K562 (cell line): ENCODE data around the gene KIF26B. TPM values are rescaled to one million over a fixed set of nuclear protein-coding genes. Genes with fewer than 3 reads are reported as not detected.

Experiments used
- ATAC-seq: fragments of 200-7000 bp; cut with Tn5 transposase; 3 replicates; pipeline ENCODE4 v1.9.1; 2020; ENCODE audit warnings: moderate library complexity
- BruUV-seq: library from RNA; stranded (reverse); fragments of 400-500 nt; replicated peaks from 2 replicates; lab custom pipeline; 2021; lab: Mats Ljungman, UMichigan
- CTCF ChIA-PET: fragments of 300-600 bp; formaldehyde crosslinking; extraction: SDS; loops from one replicate; lab custom pipeline; 2021; ENCODE audit warnings: low intra/inter-chr PET ratio; lab: Yijun Ruan, JAX
- POLR2A ChIA-PET: fragments of 300-600, 350-650 bp; sonication (Branson Sonifier 250); formaldehyde crosslinking; extraction: SDS; loops from one replicate; lab custom pipeline; 2021; ENCODE audit warnings: antibody characterized with exemption, inconsistent platforms; lab: Yijun Ruan, JAX
- DNase-seq, 4 experiments: peaks; one replicate each; pipeline versions ENCODE4 v3.0.0 to v3.0.0-alpha.2; 2011 to 2018; ENCODE audit warnings: low spot score in 3 of 4, mixed read lengths in 3 of 4; ENCODE audit errors: extremely low read depth in 1 of 4
- FAIRE-seq: peaks from 2 replicates; lab custom pipeline; 2011; peaks lifted over from hg19 to GRCh38; lab: Jason Lieb, UNC
- H2AFZ ChIP-seq: 2 replicates; pipeline ENCODE4 v1.6.0; 2011; ENCODE audit warnings: low read depth, low read length, control low read depth, inconsistent platforms
- H3K27ac ChIP-seq: fragments of 200-600 bp; 3 replicates; pipeline ENCODE4 v1.8.0; 2011; ENCODE audit warnings: low read depth, mild to moderate bottlenecking, control low read depth, inconsistent platforms, low read length, moderate library complexity, mixed read lengths; ENCODE audit errors: extremely low read depth
- H3K27me3 ChIP-seq, 2 experiments: fragments of 300-600 bp in 1 of 2; 2 replicates in 1 of 2; 3 replicates in 1 of 2; pipeline versions ENCODE4 v1.6.0 to v1.8.0; 2011; ENCODE audit warnings: inconsistent platforms in 2 of 2, low read length in 2 of 2, mild to moderate bottlenecking in 1 of 2, mixed read lengths in 1 of 2, moderate library complexity in 1 of 2; ENCODE audit not compliant: control insufficient read depth in 2 of 2, insufficient read depth in 2 of 2
- H3K36me3 ChIP-seq: fragments of 300-600 bp; 3 replicates; pipeline ENCODE4 v1.8.0; 2011; ENCODE audit warnings: mild to moderate bottlenecking, low read length, inconsistent platforms; ENCODE audit not compliant: control insufficient read depth, insufficient read depth
- H3K4me1 ChIP-seq, 2 experiments: fragments of 200-600 bp in 1 of 2; replicated peaks in 1 of 2; 2 replicates in 1 of 2; 3 replicates in 1 of 2; pipeline versions ENCODE4 v1.5.1 to v1.8.0; 2011; ENCODE audit warnings: inconsistent platforms in 2 of 2, low read length in 2 of 2, mild to moderate bottlenecking in 1 of 2, mixed read lengths in 1 of 2, moderate library complexity in 1 of 2; ENCODE audit not compliant: control insufficient read depth in 2 of 2, insufficient read depth in 2 of 2
- H3K4me2 ChIP-seq: 2 replicates; pipeline ENCODE4 v1.6.1; 2011; ENCODE audit warnings: low read length, control low read depth, inconsistent platforms, mixed read lengths; ENCODE audit not compliant: insufficient read depth
- H3K4me3 ChIP-seq: fragments of 200-600 bp; sonication (generic), shearing (Covaris generic); 2 replicates; pipeline ENCODE4 v1.5.1; 2016; ENCODE audit warnings: control low read depth, inconsistent platforms
- H3K79me2 ChIP-seq: fragments of 200-600 bp; 3 replicates; pipeline ENCODE4 v1.8.0; 2011; ENCODE audit warnings: low read length, inconsistent platforms; ENCODE audit not compliant: control insufficient read depth, insufficient read depth
- H3K9ac ChIP-seq, 2 experiments: 2 replicates each; pipeline versions ENCODE4 v1.6.0 to v1.6.1; 2011; ENCODE audit warnings: low read depth in 2 of 2, low read length in 2 of 2, control low read depth in 1 of 2, inconsistent platforms in 1 of 2, mild to moderate bottlenecking in 1 of 2, mixed read lengths in 1 of 2; ENCODE audit not compliant: insufficient read depth in 1 of 2
- H3K9me1 ChIP-seq: one replicate; pipeline ENCODE4 v1.6.0; 2011; ENCODE audit warnings: inconsistent platforms, mild to moderate bottlenecking, low read length, moderate library complexity; ENCODE audit not compliant: control insufficient read depth, insufficient read depth
- H3K9me3 ChIP-seq: replicated peaks from 2 replicates; pipeline ENCODE4 v1.5.1; 2011; ENCODE audit warnings: low read depth, low read length, inconsistent platforms; ENCODE audit not compliant: control insufficient read depth, insufficient read depth
- H4K20me1 ChIP-seq: replicated peaks from 2 replicates; pipeline ENCODE4 v1.6.1; 2011; ENCODE audit warnings: low read length, inconsistent platforms, mixed read lengths; ENCODE audit not compliant: control insufficient read depth, insufficient read depth
- BRCA1 ChIP-seq, 2 experiments: fragments of 450-650 bp in 1 of 2; sonication (generic) in 1 of 2; formaldehyde crosslinking in 1 of 2; IDR thresholded peaks; 2 replicates each; pipeline versions ENCODE4 v1.5.0 to v1.6.1; 2017 to 2020; ENCODE audit warnings: mild to moderate bottlenecking in 1 of 2, missing genetic modification reagents in 1 of 2
- CREB1 ChIP-seq, 2 experiments: sonication (generic) in 1 of 2; formaldehyde crosslinking in 1 of 2; IDR thresholded peaks; 2 replicates each; pipeline versions ENCODE4 v1.6.1 to v1.8.0; 2012 to 2022; ENCODE audit warnings: inconsistent platforms in 1 of 2, mild to moderate bottlenecking in 1 of 2, missing genetic modification reagents in 1 of 2, moderate library complexity in 1 of 2
- FOXA1 ChIP-seq: fragments of 450-650 bp; IDR thresholded peaks from 2 replicates; pipeline ENCODE4 v1.6.1; 2016; ENCODE audit warnings: mild to moderate bottlenecking, borderline replicate concordance
- MYNN ChIP-seq, 2 experiments: sonication (generic); formaldehyde crosslinking in 1 of 2; IDR thresholded peaks; 2 replicates each; pipeline versions ENCODE4 v1.5.0 to v1.6.1; 2016 to 2020; ENCODE audit warnings: antibody characterized with exemption in 1 of 2, missing genetic modification reagents in 1 of 2
- NR1H2 ChIP-seq: sonication (generic); formaldehyde crosslinking; IDR thresholded peaks from 2 replicates; pipeline ENCODE4 v1.4.0; 2020; ENCODE audit warnings: mild to moderate bottlenecking, missing genetic modification reagents
- OTX1 ChIP-seq: fragments of 450-650 bp; formaldehyde crosslinking; IDR thresholded peaks from 2 replicates; pipeline ENCODE4 v1.4.0; 2022; ENCODE audit warnings: mild to moderate bottlenecking
- PKNOX1 ChIP-seq: fragments of 450-650 bp; IDR thresholded peaks from 2 replicates; pipeline ENCODE4 v1.6.1; 2016
- POLR2G ChIP-seq: fragments of 200-400 bp; formaldehyde crosslinking; IDR thresholded peaks from 2 replicates; pipeline ENCODE4 v1.6.1; 2017; ENCODE audit warnings: low read depth, mild to moderate bottlenecking, antibody characterized with exemption, low read length, moderate library complexity
- TSC22D4 ChIP-seq: fragments of 450-650 bp; IDR thresholded peaks from 2 replicates; pipeline ENCODE4 v1.6.1; 2016; ENCODE audit warnings: missing genetic modification characterization, missing biosample characterization, control low read depth
- ZNF324 ChIP-seq: fragments of 250-450 bp; sonication (Bioruptor Pico); IDR thresholded peaks from 2 replicates; pipeline ENCODE4 v1.4.0; 2020; ENCODE audit warnings: mild to moderate bottlenecking
- WGBS: fragments of 100-300 bp; shearing (Covaris generic); methylation state at CpG from one replicate; pipeline ENCODE4 v1.1.6; 2016; ENCODE audit warnings: low coverage, mixed read lengths; ENCODE audit not compliant: insufficient coverage; ENCODE audit errors: missing lambda C conversion rate; 5-methylcytosine and 5-hydroxymethylcytosine counted together
- in situ Hi-C: fragments of 300-500 bp; cut with MboI; formaldehyde crosslinking; loops from 4 replicates; pipeline ENCODE4 v1.15.0; 2018; ENCODE audit warnings: inconsistent platforms, mixed read lengths
- intact Hi-C: fragments of 100-400 bp; cut with micrococcal nuclease; formaldehyde crosslinking; loops from 2 replicates; pipeline ENCODE4 v1.14.2; 2022
- polyA plus RNA-seq, 8 experiments: library from polyadenylated mRNA; depleted of rRNA in 4 of 8; stranded (reverse) in 5 of 8; unstranded in 3 of 8; fragments of >200 nt; fragmentation: Nextera tagmentation in 2 of 8; fragmentation: Illumina TruSeq in 1 of 8; extraction: Ambion mirVana in 2 of 8; extraction: Trizol in 1 of 8; gene quantifications; 2 replicates each; pipeline versions ENCODE4 v1.2.1 to v1.2.3, GENCODE V29; 2011 to 2014; ENCODE audit warnings: inconsistent platforms in 1 of 8, missing spikeins in 1 of 8
- total RNA-seq, 7 experiments: library from RNA; depleted of rRNA in 6 of 7; stranded (reverse); fragments of >200 nt in 6 of 7; fragmentation: Illumina TruSeq in 2 of 7; extraction: Trizol in 2 of 7; gene quantifications; 2 replicates each; pipeline versions ENCODE4 v1.2.1 to v1.2.3, GENCODE V29; 2011 to 2021; ENCODE audit warnings: low replicate concordance in 1 of 7

The KIF26B gene
- total and polyA plus RNA-seq, 9 of the 15 experiments (the other 6 are each of a cell fraction or from before 2014, with no cell fraction given): 0.02 to 0.08 (median 0.03) TPM; not detected in 6

- in situ Hi-C loops: no loop called here
- Histone ChIP-seq H3K36me3 (no peaks in the 10 kb centered on the region), H3K4me2 (no peak overlapping the region), H3K79me2 (no peaks in the 10 kb centered on the region), H3K27me3 (peaks cover 49 to 71% of the 10 kb centered on the region in 2 experiments), H2AFZ (no peak overlapping the region), H4K20me1 (no peaks in the 10 kb centered on the region), H3K4me1 (no peaks in the 10 kb centered on the region), H3K27ac (no peak overlapping the region), H3K9me3 (no peaks in the 10 kb centered on the region), H3K4me3 (no peak overlapping the region), H3K9ac (no peak overlapping the region), H3K9me1 (no peaks in the 10 kb centered on the region)
- intact Hi-C loops: no loop called here
- CTCF ChIA-PET: no interaction called here
- BruUV-seq: no TSS peak
- DNase-seq (no peak), FAIRE-seq (no peak), ATAC-seq (no peak)
- TF ChIP-seq ZNF324 (CRISPR knock-in tag): no peak
- no peak for TF ChIP-seq TSC22D4 (tag)
- TF ChIP-seq PKNOX1: no peak
- no peak for TF ChIP-seq NR1H2 (CRISPR knock-in tag)
- 2% methylated on average over 5 of the region's 5 CpGs for WGBS
- POLR2A ChIA-PET: interaction anchor here (0.6 kb wide), 1 partner anchor 9 kb away, joined by 4 read pairs; no protein-coding TSS in a partner anchor
Measured at GRCh38 chr1:245444945-245445344, 290.2 kb downstream of the KIF26B start.

DNA sequence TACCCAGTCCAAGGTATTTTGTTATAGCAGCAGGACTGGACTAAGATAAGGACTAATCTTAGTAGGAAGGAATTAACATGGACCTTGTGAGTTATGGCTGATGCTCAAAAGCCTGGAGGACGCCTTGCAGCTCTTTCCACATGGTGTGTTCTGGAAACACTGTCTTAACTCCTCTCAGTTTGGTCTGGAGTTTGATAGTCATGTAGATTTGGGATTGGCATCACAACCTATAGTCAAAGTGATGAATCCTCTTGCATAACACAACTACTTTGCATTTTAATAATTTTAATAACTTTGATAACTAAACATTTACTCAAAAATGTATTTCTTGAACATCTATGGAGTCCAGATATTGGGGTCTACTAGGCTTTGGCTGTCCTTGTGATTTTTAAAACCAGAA lies 293.7 kb downstream of the KIF26B start:
- Histone ChIP-seq H3K4me2 (no peak overlapping the region), H3K27ac (no peak overlapping the region), H3K9ac (no peak overlapping the region), H3K9me3 (no peaks in the 10 kb centered on the region), H2AFZ (no peak overlapping the region), H3K9me1 (no peaks in the 10 kb centered on the region), H3K27me3 (peaks cover 32 to 43% of the 10 kb centered on the region in 2 experiments), H3K4me1 (no peaks in the 10 kb centered on the region), H3K4me3 (no peak overlapping the region), H3K79me2 (no peaks in the 10 kb centered on the region), H4K20me1 (no peaks in the 10 kb centered on the region), H3K36me3 (no peaks in the 10 kb centered on the region)
- CTCF ChIA-PET: no interaction called here
- in situ Hi-C loops (no loop called here), intact Hi-C loops (no loop called here)
- no peak for ATAC-seq
- 0% methylated on average over 1 of the region's 1 CpG for WGBS
- no peak for FAIRE-seq
- BruUV-seq: no TSS peak
- DNase-seq: no peak
- TF ChIP-seq OTX1: no peak
- TF ChIP-seq FOXA1: no peak
- TF ChIP-seq BRCA1 (IDR thresholded peaks at IDR 0.05): no peak
- TF ChIP-seq BRCA1 (CRISPR knock-in tag; IDR thresholded peaks at IDR 0.05): no peak
- no peak for TF ChIP-seq POLR2G
- no peak for TF ChIP-seq MYNN (IDR thresholded peaks at IDR 0.05)
- TF ChIP-seq MYNN (CRISPR knock-in tag; IDR thresholded peaks at IDR 0.05): no peak
- TF ChIP-seq CREB1 (IDR thresholded peaks at IDR 0.05): no peak
- TF ChIP-seq CREB1 (CRISPR knock-in tag; IDR thresholded peaks at IDR 0.05): no peak
- POLR2A ChIA-PET: no interaction called here
